Gastrocnemius medialis (tissue), 4 donors: Measurements from ENCODE around the gene ADCY7.

ENCODE experiments used
- CTCF ChIP-seq, 5 experiments: fragments of 450-650 bp in 3 of 5; fragments of 200-600 bp in 2 of 5; sonication (generic) in 2 of 5; IDR thresholded peaks in 4 of 5; conservative IDR thresholded peaks in 1 of 5; 1 replicate in 4 of 5; 2 replicates in 1 of 5; pipeline ENCODE4 v1.5.1; 2016 to 2019; ENCODE audit warnings: antibody characterized with exemption in 5 of 5, mild to moderate bottlenecking in 3 of 5, moderate library complexity in 3 of 5
- POLR2A ChIP-seq, 2 donors: fragments of 450-650 bp; IDR thresholded peaks; one replicate each; pipeline ENCODE4 v1.6.1; 2017; ENCODE audit warnings: antibody characterized with exemption in 2 of 2, mild to moderate bottlenecking in 2 of 2, moderate library complexity in 2 of 2

DNA sequence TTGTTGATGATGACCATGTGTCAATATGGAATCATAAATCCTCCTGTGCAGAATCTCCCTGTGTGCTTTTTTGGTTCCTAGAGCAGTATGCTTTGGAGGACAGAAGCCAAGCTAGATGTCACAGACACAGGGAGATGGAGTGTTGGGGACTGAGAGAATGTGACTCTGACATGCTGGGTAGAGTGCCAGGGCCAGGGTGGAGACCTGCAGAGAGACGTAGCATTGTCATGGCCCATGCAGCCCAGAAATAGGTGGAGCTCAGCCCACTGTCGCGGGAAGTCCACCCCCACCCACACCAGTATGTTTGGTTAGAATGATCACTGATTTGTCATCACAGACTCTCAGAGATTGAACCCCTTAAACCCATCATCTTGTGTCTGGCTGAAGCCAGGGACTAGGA, 39.2 kb upstream of the ADCY7 start:
- no peak for TF ChIP-seq CTCF (IDR thresholded peaks at IDR 0.05 in 4 of 5, conservative IDR thresholded peaks at IDR 0.05 in 1 of 5)
- no peak for TF ChIP-seq POLR2A (IDR thresholded peaks at IDR 0.05)
